GM21529 (cell line): ENCODE results near the gene BHMT2.

Source experiments
- ATAC-seq: cut with Tn5 transposase; IDR thresholded peaks from one replicate; pipeline ENCODE4 v1.9.1; 2021; ENCODE audit not compliant: unreplicated experiment

The BHMT2 gene

GRCh38 chr5:79069488-79070349, at the start of gene BHMT2, which contains the start of gene DMGDH:
BHMT2 (plus strand) TSS chr5:79069767; CDS start chr5:79069783, 16 bp downstream.
DMGDH (minus strand) TSS chr5:79069674; CDS start chr5:79069620, 54 bp downstream.
- no peak for ATAC-seq

DNA sequence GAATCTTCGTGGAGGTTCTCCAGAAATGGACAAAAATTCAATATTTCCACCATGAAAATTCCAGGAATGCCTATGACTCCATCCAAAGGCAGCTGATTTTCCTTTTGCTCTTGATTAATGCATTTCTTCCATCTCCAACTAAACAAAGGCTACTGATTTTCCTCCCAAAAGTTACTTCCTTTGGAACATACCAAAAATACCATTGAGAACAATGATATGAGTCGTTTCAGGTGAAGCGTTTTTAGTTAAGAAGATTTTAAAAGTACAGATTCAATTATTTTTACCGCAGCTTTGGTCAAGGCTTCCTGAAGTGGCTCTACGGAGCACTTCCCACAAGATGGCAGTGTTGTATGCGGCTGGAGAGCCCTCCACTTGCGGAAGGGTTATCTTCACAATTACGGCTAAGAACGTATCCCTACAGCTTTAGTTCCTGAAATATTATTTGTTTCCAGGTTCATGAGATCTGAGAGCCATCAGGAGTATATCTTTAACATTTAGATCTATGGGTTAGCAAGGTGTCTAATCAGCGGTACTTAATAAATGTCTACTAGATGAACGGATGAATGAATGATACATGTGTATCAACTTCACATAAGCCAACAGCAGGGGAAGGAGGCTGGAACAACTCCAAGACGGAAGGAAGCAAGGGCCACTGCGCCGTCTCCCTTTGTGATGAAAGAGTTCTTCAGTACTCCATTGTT, 48.6 kb upstream of the BHMT2 start:
- no peak for ATAC-seq

DNA sequence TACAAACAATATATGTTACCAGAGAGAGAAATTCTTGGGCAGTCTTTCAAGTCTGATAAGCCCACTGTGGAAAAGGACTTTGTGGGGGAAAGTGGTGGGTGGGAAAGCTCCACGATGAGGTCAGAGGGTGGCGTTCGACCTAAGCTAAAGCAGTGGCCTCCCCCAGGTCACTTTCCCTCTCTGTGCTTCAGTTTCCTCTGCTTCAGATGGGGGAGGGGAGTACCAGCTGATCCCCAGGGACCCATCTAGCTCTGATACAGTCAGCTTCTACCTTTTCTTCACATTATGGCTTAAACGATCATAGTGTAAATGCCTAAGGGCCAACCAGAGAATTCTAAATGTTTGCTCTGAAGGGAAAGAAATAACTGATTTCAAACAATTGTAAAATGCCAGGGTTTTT, 47.8 kb upstream of the BHMT2 start:
- ATAC-seq, result no peak

DNA sequence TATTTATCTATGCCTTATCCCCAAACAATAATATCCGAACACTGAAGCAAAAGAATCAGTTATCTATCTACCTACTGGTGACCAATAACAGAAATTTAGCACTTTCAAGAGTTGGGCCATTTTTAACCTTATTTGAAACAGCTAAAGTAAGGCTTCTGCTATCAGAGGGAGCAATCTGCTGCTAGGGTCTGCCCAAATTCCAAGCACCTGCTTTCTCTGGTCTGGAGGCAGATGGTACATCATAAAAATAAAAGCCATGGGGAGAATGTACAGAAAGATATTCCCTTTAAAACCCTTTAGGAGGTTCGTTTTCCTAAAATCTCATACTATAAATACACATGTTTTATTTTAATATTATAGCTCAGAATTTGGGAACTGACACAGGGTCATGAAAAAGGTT, 46.8 kb upstream of the BHMT2 start:
- no peak for ATAC-seq

DNA sequence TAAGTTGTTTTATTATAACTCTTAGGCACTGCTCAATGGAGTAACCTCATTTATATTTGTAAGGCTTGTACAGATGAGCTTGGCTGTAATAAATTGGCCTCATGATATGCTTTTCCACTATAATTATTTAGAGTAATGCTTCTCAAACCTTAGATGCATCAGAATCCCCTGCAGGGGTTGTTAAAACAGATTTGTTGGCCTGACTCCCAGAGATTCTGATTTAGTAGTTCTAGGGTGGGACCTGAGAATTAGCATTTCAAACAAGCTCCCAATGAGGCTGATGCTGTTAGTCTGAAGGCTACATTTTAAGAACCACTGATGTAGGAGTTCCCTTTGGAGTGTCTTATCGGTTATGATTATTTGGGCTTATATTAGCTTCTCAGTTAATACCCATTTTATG, 46.2 kb upstream of the BHMT2 start:
- no peak for ATAC-seq

- ATAC-seq, result no peak
Measured at GRCh38 chr5:79023947-79024346, 45.6 kb upstream of the BHMT2 start.

GRCh38 chr5:79025054-79025472, 44.5 kb upstream of the BHMT2 start:
- no peak for ATAC-seq

- ATAC-seq, result no peak
Measured at GRCh38 chr5:79030663-79031484, 38.7 kb upstream of the BHMT2 start.

DNA sequence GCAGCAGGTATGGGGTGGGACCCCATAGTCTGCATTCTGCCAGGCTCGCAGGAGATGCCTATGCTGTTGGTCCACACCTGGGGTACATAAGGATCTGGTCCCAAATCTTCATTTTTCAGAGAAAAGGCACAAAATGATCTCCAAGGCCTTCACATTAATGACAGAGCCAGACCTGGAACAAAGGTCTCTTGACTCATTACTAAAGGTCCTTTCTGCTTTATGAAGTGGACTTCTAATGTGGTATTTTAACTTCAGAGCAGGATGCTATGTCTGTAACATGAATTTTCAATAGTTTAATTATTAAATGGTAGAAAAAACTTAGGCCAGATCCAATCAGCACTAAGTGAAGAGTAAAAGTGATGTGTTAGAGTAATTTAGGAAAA, 38.1 kb upstream of the BHMT2 start:
- no peak for ATAC-seq

DNA sequence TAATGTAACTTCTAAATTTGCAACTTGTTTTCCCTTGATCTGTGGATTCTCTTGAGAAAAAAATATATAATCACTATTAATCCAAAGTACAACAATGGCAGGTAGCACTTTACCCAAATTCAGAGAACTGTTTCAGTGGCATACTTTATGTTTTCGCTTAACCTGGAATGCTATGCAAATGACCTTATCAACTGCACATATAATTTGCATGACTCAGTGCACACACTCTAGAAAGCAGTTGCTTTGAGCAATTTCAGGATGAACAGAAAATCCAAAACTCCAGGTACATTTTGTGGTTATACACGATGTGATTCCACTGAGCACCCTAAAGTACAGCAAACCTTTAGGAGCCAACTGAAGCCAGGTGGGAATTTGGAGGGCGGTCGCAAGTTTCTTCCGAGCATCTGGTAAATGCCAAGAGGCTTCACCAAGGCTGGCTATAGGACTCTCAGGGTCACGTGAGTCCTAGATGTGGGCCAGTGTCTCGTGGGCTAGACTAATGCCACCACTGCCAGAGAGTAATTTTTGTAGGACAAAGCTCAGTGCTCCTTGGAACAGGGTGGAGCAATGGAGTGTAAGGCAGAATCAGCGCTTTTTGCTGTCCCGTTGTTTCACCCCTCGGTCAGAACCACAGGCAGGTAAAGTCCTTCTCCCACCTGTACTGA, 37.4 kb upstream of the BHMT2 start:
- ATAC-seq, result no peak

DNA sequence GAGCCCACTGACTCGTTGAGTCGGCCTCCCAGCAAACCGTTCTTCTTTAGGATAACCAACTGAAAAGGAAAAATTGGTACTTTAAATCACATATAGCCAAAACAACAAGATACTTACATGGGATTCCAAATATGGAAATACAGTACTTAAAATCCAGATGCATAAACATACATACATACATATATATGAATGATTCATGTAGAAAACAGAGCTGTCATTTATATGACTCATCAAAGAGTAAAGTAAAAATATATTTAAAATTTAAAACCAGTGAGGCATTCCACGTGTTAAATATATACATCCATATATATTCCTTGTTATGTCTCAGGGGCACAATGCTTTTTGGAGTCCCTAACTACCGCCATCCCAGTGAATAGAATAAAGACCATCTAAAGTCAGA, 36.8 kb upstream of the BHMT2 start:
- ATAC-seq, result no peak

- ATAC-seq, result no peak
Measured at GRCh38 chr5:79035237-79035636, 34.3 kb upstream of the BHMT2 start.

DNA sequence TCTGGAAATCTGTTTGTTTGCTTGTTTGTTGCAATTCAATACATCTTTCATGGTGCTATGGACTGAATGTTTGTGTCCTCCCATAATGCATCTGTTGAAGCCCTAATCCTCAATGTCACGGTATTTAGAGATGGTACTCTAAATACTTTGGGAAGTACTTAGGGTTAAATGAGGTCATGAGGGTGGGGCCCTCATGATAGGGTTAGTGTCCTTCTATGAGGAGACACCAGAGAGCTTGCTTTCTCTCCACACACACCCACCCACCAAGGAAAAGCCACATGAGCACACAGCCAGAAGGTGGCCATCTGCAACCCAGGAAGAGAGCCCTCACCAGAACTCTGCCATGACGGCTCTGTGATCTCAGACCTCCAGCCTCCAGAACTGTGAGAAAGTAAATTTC, 32.8 kb upstream of the BHMT2 start:
- no peak for ATAC-seq

DNA sequence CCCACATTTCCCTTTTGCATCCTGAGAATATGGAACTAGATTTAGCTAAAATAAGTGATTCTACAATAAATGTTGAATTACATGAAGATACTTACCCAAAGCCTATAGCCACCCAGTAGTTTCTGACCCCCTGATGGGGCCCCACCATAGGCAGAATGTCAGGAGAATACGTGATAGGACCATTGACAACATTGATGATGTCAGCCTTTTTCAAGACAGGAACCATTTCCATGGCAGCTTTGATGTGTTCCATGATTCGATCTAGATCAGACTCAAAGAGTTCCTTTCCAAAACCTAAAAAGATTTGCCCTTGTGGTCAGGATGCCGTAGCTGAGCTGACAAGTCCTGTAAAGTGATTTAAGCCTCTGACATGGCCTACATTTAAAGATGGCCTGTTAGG, 27.4 kb upstream of the BHMT2 start:
- ATAC-seq, result no peak

- no peak for ATAC-seq
Measured at GRCh38 chr5:79047199-79047598, 22.4 kb upstream of the BHMT2 start.

DNA sequence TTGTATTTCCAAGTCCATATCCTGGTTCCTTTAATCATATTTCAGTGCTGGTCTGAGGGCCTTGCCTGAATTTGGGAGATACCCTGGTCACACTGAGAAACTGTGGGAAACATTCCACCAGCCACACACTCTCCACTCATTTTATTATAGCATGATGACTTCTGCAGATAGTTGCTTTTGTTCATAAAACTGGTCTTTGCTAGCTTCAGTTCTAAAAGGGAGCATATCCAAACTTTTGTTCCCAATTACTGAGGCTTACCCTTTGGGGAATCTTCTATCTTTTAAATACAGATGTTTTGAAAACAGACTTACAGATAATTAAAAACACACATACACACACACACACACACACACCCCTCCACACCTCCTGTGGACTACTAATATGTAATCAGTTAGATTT, 21.1 kb upstream of the BHMT2 start:
- no peak for ATAC-seq

GRCh38 chr5:79050498-79050897, 19.1 kb upstream of the BHMT2 start:
- no peak for ATAC-seq

DNA sequence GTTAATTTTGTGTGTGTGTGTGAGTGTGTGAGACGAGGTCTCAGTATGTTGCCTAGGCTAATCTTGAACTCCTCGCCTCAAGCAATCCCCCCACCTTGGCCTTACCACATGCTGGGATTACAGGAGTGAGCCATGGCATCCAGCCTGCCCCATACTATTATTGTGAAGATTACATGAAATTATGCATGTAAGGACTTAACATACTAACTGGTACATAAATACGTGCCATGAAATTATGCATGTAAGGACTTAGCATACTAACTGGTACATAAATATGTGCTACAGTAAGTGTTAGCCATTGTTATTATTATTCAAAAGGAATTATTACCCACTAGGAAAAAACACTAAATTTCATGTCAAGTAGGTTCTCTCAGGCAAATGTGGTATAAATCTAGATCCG, 16.2 kb upstream of the BHMT2 start:
- ATAC-seq, result no peak

GRCh38 chr5:79055017-79055416, 14.6 kb upstream of the BHMT2 start:
- ATAC-seq, result no peak

- no peak for ATAC-seq
Measured at GRCh38 chr5:79056847-79057246, 12.7 kb upstream of the BHMT2 start.

GRCh38 chr5:79059674-79060073, 9.9 kb upstream of the BHMT2 start:
- ATAC-seq, result no peak
